Astrocyte (in vitro differentiated cells and primary cell): Measurements from ENCODE around the gene HNRNPUL2. TPM values are rescaled to one million over a fixed set of nuclear protein-coding genes. Genes with fewer than 3 reads are reported as not detected.
A peak's percentile ranks its signal among the peaks of the same experiment; 100 is the strongest.

Experiments
- DNase-seq: peaks from one replicate; pipeline ENCODE4 v3.0.0-alpha.2; 2010; ENCODE audit warnings: low read depth
- FAIRE-seq: peaks from 2 replicates; lab custom pipeline; 2011; peaks lifted over from hg19 to GRCh38; lab: Jason Lieb, UNC
- H2AFZ ChIP-seq: 2 replicates; pipeline ENCODE4 v1.6.0; 2012; ENCODE audit warnings: low read depth, low read length, inconsistent platforms
- H3K27ac ChIP-seq: 2 replicates; pipeline ENCODE4 v1.5.1; 2011; ENCODE audit warnings: low read depth, low read length, inconsistent platforms
- H3K27me3 ChIP-seq: 2 replicates; pipeline ENCODE4 v1.6.0; 2011; ENCODE audit warnings: low read length, inconsistent platforms; ENCODE audit not compliant: insufficient read depth
- H3K36me3 ChIP-seq: 2 replicates; pipeline ENCODE4 v1.5.1; 2011; ENCODE audit warnings: low read length, inconsistent platforms; ENCODE audit not compliant: insufficient read depth
- H3K4me1 ChIP-seq: 2 replicates; pipeline ENCODE4 v1.5.1; 2011; ENCODE audit warnings: low read length, inconsistent platforms; ENCODE audit not compliant: insufficient read depth
- H3K4me2 ChIP-seq: 2 replicates; pipeline ENCODE4 v1.6.0; 2012; ENCODE audit warnings: low read length, inconsistent platforms
- H3K4me3 ChIP-seq: 2 replicates; pipeline ENCODE4 v1.5.1; 2011; ENCODE audit warnings: low read depth, mild to moderate bottlenecking, low read length, inconsistent platforms; ENCODE audit not compliant: insufficient read depth
- H3K79me2 ChIP-seq: 2 replicates; pipeline ENCODE4 v1.6.0; 2012; ENCODE audit warnings: mild to moderate bottlenecking, low read length, inconsistent platforms; ENCODE audit not compliant: insufficient read depth
- H3K9ac ChIP-seq: 2 replicates; pipeline ENCODE4 v1.6.0; 2012; ENCODE audit warnings: mild to moderate bottlenecking, low read length, inconsistent platforms
- H3K9me3 ChIP-seq: 2 replicates; pipeline ENCODE4 v1.5.1; 2012; ENCODE audit warnings: low read depth, mild to moderate bottlenecking, low read length, inconsistent platforms; ENCODE audit not compliant: insufficient read depth
- H4K20me1 ChIP-seq: 2 replicates; pipeline ENCODE4 v1.6.0; 2012; ENCODE audit warnings: low read length, inconsistent platforms; ENCODE audit not compliant: insufficient read depth
- H3K27ac Mint-ChIP-seq: one replicate; pipeline ENCODE4 v1.8.0; 2021; ENCODE audit warnings: mild to moderate bottlenecking, mixed read lengths; ENCODE audit not compliant: unreplicated experiment
- H3K27me3 Mint-ChIP-seq: one replicate; pipeline ENCODE4 v1.8.0; 2021; ENCODE audit warnings: low read depth, mixed read lengths; ENCODE audit not compliant: unreplicated experiment
- H3K36me3 Mint-ChIP-seq: one replicate; pipeline ENCODE4 v1.8.0; 2021; ENCODE audit warnings: low read depth, mixed read lengths; ENCODE audit not compliant: unreplicated experiment
- H3K4me1 Mint-ChIP-seq: one replicate; pipeline ENCODE4 v1.8.0; 2021; ENCODE audit warnings: low read depth, mixed read lengths; ENCODE audit not compliant: unreplicated experiment
- H3K4me3 Mint-ChIP-seq: one replicate; pipeline ENCODE4 v1.8.0; 2021; ENCODE audit warnings: mild to moderate bottlenecking, moderate library complexity, mixed read lengths; ENCODE audit not compliant: unreplicated experiment
- H3K9me3 Mint-ChIP-seq: one replicate; pipeline ENCODE4 v1.8.0; 2021; ENCODE audit warnings: mild to moderate bottlenecking, mixed read lengths; ENCODE audit not compliant: unreplicated experiment
- CTCF ChIP-seq: IDR thresholded peaks from 2 replicates; pipeline ENCODE4 v1.5.1; 2011; ENCODE audit warnings: low read depth, mild to moderate bottlenecking, inconsistent platforms, low read length, moderate library complexity; ENCODE audit not compliant: insufficient read depth
- EZH2 ChIP-seq: IDR thresholded peaks from 2 replicates; pipeline ENCODE4 v1.6.1; 2012; ENCODE audit warnings: mild to moderate bottlenecking, low read length, inconsistent platforms; ENCODE audit not compliant: insufficient read depth
- total RNA-seq: library from RNA; stranded (reverse); gene quantifications from 2 replicates; pipeline ENCODE4 v1.2.1, GENCODE V29; 2021

HNRNPUL2 gene
- total RNA-seq, 1 donor from 2014 or later: 40.0 TPM

- peak within 1 kb of the TSS; percentile 93 for H3K9ac ChIP-seq
- H3K4me1 ChIP-seq: peaks cover 4% of the 10 kb centered on the region
- no peaks in the 10 kb centered on the region for H3K9me3 ChIP-seq
- peak within 1 kb of the TSS; percentile 96 for H2AFZ ChIP-seq
- Mint-ChIP-seq H3K4me1 (peaks cover 5% of the 10 kb centered on the region), H3K4me3 (peak within 1 kb of the TSS; percentile 97), H3K27ac (peak within 1 kb of the TSS; percentile 92), H3K36me3 (peaks cover 2% of the 10 kb centered on the region), H3K27me3 (no peaks in the 10 kb centered on the region), H3K9me3 (no peaks in the 10 kb centered on the region)
- H4K20me1 ChIP-seq: no peaks in the 10 kb centered on the region
- H3K36me3 ChIP-seq: no peaks in the 10 kb centered on the region
- H3K4me2 ChIP-seq: peak within 1 kb of the TSS; percentile 81
- TF ChIP-seq EZH2 (no peak), CTCF (no peak)
- peaks cover 19% of the 10 kb centered on the region for H3K79me2 ChIP-seq
- DNase-seq (peak; percentile 98), FAIRE-seq (no peak)
- peak within 1 kb of the TSS; percentile 91 for H3K27ac ChIP-seq
- no peaks in the 10 kb centered on the region for H3K27me3 ChIP-seq
- H3K4me3 ChIP-seq: peak within 1 kb of the TSS; percentile 85
These were observed 26.7 kb upstream of the HNRNPUL2 start, which contains the start of gene ZBTB3 for GRCh38 chr11:62753736-62754603. Gene ZBTB3, minus strand, starts transcription at chr11:62754160. Its CDS starts 496 bp downstream, at chr11:62753664.

GRCh38 chr11:62752994-62753735 lies 25.9 kb upstream of the HNRNPUL2 start:
- Histone ChIP-seq H3K36me3 (no peaks in the 10 kb centered on the region), H3K4me1 (peaks cover 4% of the 10 kb centered on the region), H3K4me3 (peak overlapping the region; percentile 85), H3K9ac (peak overlapping the region; percentile 93), H3K27ac (peak overlapping the region; percentile 91), H4K20me1 (no peaks in the 10 kb centered on the region), H3K9me3 (no peaks in the 10 kb centered on the region), H2AFZ (peak overlapping the region; percentile 58), H3K79me2 (peaks cover 19% of the 10 kb centered on the region), H3K4me2 (peak overlapping the region; percentile 81), H3K27me3 (no peaks in the 10 kb centered on the region)
- no peak for DNase-seq
- Mint-ChIP-seq H3K36me3 (peaks cover 2% of the 10 kb centered on the region), H3K4me1 (peaks cover 9% of the 10 kb centered on the region), H3K4me3 (peak overlapping the region; percentile 97), H3K27me3 (no peaks in the 10 kb centered on the region), H3K9me3 (no peaks in the 10 kb centered on the region), H3K27ac (peak overlapping the region; percentile 92)
- no peak for FAIRE-seq
- no peak for TF ChIP-seq EZH2
- TF ChIP-seq CTCF: no peak
